ENCODE results near the gene RHOU.

The RHOU gene

DNA sequence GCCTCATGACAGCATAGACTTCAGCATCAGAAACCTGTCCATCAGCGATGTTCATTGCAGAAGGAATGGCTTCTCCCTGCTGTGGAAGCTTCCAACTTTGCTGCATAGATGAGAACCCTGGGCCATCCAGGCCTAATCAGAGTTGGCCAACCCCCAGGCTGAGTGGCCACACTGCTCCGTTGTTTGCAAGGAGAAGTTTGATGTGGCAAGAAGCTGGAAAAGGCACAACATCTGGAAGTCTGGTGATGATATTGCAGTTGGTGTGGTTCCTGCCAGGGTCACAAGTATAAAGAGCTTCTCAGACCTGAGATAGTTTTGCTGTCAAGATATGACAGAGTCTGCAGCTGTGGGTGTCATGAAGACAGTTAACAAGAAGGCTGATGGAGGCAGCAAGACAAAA, 41.2 kb downstream of the RHOU start:
- Histone ChIP-seq H3K79me2 (ENCODE audit: insufficient read depth, low read length) (no peaks in the 10 kb centered on the region), H2AFZ (ENCODE audit: low read depth, low read length, severe bottlenecking) (no peak overlapping the region), H3K9me2 (replicated peaks; ENCODE audit: insufficient read depth, low read length) (no peaks in the 10 kb centered on the region), H3F3A (ENCODE audit: insufficient read depth) (no peaks in the 10 kb centered on the region), H3K27ac (ENCODE audit: low read depth, low read length) (no peak overlapping the region), H3K9ac (ENCODE audit: low read length) (no peak overlapping the region), H3K4me2 (ENCODE audit: low read depth, low read length, poor library complexity, severe bottlenecking) (no peak overlapping the region), H3K9me3 (ENCODE audit: insufficient read depth, low read length) (no peaks in the 10 kb centered on the region), H4K20me1 (ENCODE audit: low read depth, low read length) (no peaks in the 10 kb centered on the region), H3K27me3 (ENCODE audit: low read length) (no peaks in the 10 kb centered on the region), H3K36me3 (ENCODE audit: low read length) (no peaks in the 10 kb centered on the region), H3K4me3 (ENCODE audit: insufficient read depth, low read length, poor library complexity, severe bottlenecking) (no peak overlapping the region)
- TF ChIP-seq, protein P1, sequence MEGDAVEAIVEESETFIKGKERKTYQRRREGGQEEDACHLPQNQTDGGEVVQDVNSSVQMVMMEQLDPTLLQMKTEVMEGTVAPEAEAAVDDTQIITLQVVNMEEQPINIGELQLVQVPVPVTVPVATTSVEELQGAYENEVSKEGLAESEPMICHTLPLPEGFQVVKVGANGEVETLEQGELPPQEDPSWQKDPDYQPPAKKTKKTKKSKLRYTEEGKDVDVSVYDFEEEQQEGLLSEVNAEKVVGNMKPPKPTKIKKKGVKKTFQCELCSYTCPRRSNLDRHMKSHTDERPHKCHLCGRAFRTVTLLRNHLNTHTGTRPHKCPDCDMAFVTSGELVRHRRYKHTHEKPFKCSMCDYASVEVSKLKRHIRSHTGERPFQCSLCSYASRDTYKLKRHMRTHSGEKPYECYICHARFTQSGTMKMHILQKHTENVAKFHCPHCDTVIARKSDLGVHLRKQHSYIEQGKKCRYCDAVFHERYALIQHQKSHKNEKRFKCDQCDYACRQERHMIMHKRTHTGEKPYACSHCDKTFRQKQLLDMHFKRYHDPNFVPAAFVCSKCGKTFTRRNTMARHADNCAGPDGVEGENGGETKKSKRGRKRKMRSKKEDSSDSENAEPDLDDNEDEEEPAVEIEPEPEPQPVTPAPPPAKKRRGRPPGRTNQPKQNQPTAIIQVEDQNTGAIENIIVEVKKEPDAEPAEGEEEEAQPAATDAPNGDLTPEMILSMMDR (IDR thresholded peaks at IDR 0.05; ENCODE audit: insufficient read depth, low read length, poor library complexity, severe bottlenecking), result no peak
- no peak for TF ChIP-seq EZH2phosphoT487 (conservative IDR thresholded peaks at IDR 0.05; ENCODE audit: low read length)

DNA sequence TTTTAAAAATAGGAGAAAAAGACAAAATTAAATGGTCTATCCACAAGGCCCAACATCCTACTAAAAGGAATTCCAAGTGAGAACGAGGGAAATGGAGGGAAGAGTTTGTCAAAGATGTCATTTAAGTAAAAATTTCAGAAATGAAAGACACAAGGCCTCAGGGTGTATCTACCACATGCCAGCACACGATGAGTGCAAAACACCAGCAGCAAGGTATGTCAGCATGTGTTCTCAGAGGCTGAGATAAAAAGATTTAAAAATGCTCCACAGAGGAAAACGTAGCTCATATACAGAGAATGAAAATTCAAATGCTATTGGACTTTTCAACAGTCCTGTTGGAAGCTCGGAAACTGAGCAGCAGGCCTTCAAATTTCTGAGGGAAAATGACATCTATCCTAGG, 42.0 kb downstream of the RHOU start:
- Histone ChIP-seq H3F3A (ENCODE audit: insufficient read depth) (no peaks in the 10 kb centered on the region), H2AFZ (ENCODE audit: low read depth, low read length, severe bottlenecking) (no peak overlapping the region), H3K27ac (ENCODE audit: low read depth, low read length) (no peak overlapping the region), H3K9me2 (replicated peaks; ENCODE audit: insufficient read depth, low read length) (no peaks in the 10 kb centered on the region), H3K9me3 (ENCODE audit: insufficient read depth, low read length) (no peaks in the 10 kb centered on the region; the same call in 1 of the 2 replicates), H3K36me3 (ENCODE audit: low read length) (no peaks in the 10 kb centered on the region), H4K20me1 (ENCODE audit: low read depth, low read length) (no peaks in the 10 kb centered on the region), H3K9ac (ENCODE audit: low read length) (no peak overlapping the region), H3K4me2 (ENCODE audit: low read depth, low read length, poor library complexity, severe bottlenecking) (no peak overlapping the region), H3K4me3 (ENCODE audit: insufficient read depth, low read length, poor library complexity, severe bottlenecking) (no peak overlapping the region), H3K79me2 (ENCODE audit: insufficient read depth, low read length) (no peaks in the 10 kb centered on the region), H3K27me3 (ENCODE audit: low read length) (no peaks in the 10 kb centered on the region)
- TF ChIP-seq, protein P1 (IDR thresholded peaks at IDR 0.05; ENCODE audit: insufficient read depth, low read length, poor library complexity, severe bottlenecking), result no peak
- no peak for TF ChIP-seq EZH2phosphoT487 (conservative IDR thresholded peaks at IDR 0.05; ENCODE audit: low read length)

DNA sequence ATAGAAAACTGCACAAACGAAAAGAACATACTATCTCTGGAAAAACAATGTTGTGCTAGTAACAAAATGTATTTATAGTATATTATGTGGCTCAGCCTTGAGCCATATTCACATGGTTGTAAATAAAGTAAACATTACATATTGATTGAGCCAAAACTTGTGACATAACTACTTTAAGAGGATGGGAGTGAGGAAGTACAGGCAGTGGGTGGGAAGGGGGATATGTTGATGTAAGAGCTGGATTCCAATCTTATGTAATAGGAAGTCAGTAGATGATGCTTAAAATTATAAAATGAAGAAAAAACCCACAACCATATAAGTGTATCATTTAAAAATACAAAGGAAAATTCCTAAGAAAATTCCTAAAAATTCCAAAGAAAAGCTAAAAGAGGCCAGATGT, 42.7 kb downstream of the RHOU start:
- no peak overlapping the region for H3K4me3 ChIP-seq (ENCODE audit: insufficient read depth, low read length, poor library complexity, severe bottlenecking)
- H3F3A ChIP-seq (ENCODE audit: insufficient read depth), result no peaks in the 10 kb centered on the region
- TF ChIP-seq, protein P1 (IDR thresholded peaks at IDR 0.05; ENCODE audit: insufficient read depth, low read length, poor library complexity, severe bottlenecking), result no peak
- no peak for TF ChIP-seq EZH2phosphoT487 (conservative IDR thresholded peaks at IDR 0.05; ENCODE audit: low read length)
- no peak overlapping the region for H3K9ac ChIP-seq (ENCODE audit: low read length)
- H3K27me3 ChIP-seq (ENCODE audit: low read length), result no peaks in the 10 kb centered on the region
- H3K4me2 ChIP-seq (ENCODE audit: low read depth, low read length, poor library complexity, severe bottlenecking), result no peak overlapping the region
- no peaks in the 10 kb centered on the region for H3K36me3 ChIP-seq (ENCODE audit: low read length)
- no peaks in the 10 kb centered on the region; the same call in 1 of the 2 replicates for H3K9me3 ChIP-seq (ENCODE audit: insufficient read depth, low read length)
- no peak overlapping the region for H3K27ac ChIP-seq (ENCODE audit: low read depth, low read length)
- no peaks in the 10 kb centered on the region for H4K20me1 ChIP-seq (ENCODE audit: low read depth, low read length)
- H3K79me2 ChIP-seq (ENCODE audit: insufficient read depth, low read length), result no peaks in the 10 kb centered on the region
- no peak overlapping the region for H2AFZ ChIP-seq (ENCODE audit: low read depth, low read length, severe bottlenecking)
- no peaks in the 10 kb centered on the region for H3K9me2 ChIP-seq (replicated peaks; ENCODE audit: insufficient read depth, low read length)

Measured in SU-DHL-6 (cell line).